ENCODE results near the gene LYPD6B. TPM values are rescaled to one million over a fixed set of nuclear protein-coding genes. Genes with fewer than 3 reads are reported as not detected.

Gene LYPD6B
- total and polyA plus RNA-seq, 10 of the 15 experiments (the other 5 are each of a cell fraction or from before 2014, with no cell fraction given): 1.0 to 6.6 (median 4.0) TPM

DNA sequence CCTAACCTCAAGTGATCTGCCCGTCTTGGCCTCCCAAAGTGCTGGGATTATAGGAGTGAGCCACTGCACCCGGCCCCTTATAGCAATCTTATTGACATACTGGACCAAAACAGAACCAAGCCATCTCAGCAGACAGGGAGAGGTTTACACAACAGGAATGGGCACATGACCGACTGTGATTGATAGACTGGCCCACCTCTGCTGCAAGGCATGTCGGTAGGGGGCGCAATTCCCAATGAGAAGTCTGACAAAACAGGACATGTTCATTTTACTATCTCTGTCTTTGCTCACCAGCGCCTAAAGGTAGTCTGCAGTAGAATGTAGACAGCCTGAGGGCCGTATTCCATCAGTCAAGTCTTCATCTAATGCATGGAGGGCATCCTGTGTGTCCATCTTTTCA is 2.0 kb downstream of the LYPD6B start:
- no TSS peak for BruUV-seq (replicated peaks)
- no peaks in the 10 kb centered on the region for H3K36me3 ChIP-seq (ENCODE audit: control insufficient read depth in 2 of 2, insufficient read depth in 2 of 2, low read length in 1 of 2)
- no peak overlapping the region for H3K4me3 ChIP-seq
- in situ Hi-C loops (cut with MboI) (no loop called here), intact Hi-C loops (cut with micrococcal nuclease; ENCODE audit: unreplicated experiment) (loop anchor here (1.0 to 10.0 kb wide), 4 partner anchors 272 to 1304 kb away; no protein-coding TSS in a partner anchor)
- no peaks in the 10 kb centered on the region for H3K27me3 ChIP-seq (replicated peaks in 1 of 2; ENCODE audit: control insufficient read depth in 2 of 2, insufficient read depth in 2 of 2, low read length in 1 of 2)
- ATAC-seq: peak; percentile 78
- POLR2A ChIA-PET: no interaction called here
- peaks cover 8% of the 10 kb centered on the region for H3K79me2 ChIP-seq (ENCODE audit: control insufficient read depth, insufficient read depth, low read length)
- H2AFZ ChIP-seq (ENCODE audit: control insufficient read depth, low read depth, low read length): no peak overlapping the region
- no peak overlapping the region for H3K27ac ChIP-seq (ENCODE audit: control insufficient read depth, insufficient read depth)
- no peak overlapping the region for H3K9ac ChIP-seq (ENCODE audit: control insufficient read depth, insufficient read depth, low read length)
- CTCF ChIA-PET: interaction anchor here (0.6 to 18.0 kb wide), 13 partner anchors 9 to 535 kb away, joined by 3 to 508 read pairs (median 3); no protein-coding TSS in a partner anchor
- SMC1A ChIA-PET (ENCODE audit: uncharacterized antibody, unreplicated experiment): interaction anchor here (1.1 to 16.5 kb wide), 3 partner anchors 10 to 521 kb away, joined by 5 to 327 read pairs (median 6); no protein-coding TSS in a partner anchor
- FAIRE-seq: no peak
- DNase-seq (ENCODE audit: low read depth, low spot score): no peak
- H3K4me2 ChIP-seq (ENCODE audit: control insufficient read depth, insufficient read depth): no peak overlapping the region
- no peaks in the 10 kb centered on the region for H4K20me1 ChIP-seq (ENCODE audit: control insufficient read depth, insufficient read depth)
- RAD21 ChIA-PET (ENCODE audit: unreplicated experiment): interaction anchor here (0.7 to 1.2 kb wide), 4 partner anchors 23 to 379 kb away, joined by 3 to 6 read pairs (median 4); no protein-coding TSS in a partner anchor
- H3K4me1 ChIP-seq (ENCODE audit: control insufficient read depth, insufficient read depth, low read length): peaks cover 17% of the 10 kb centered on the region
- no peaks in the 10 kb centered on the region for H3K9me3 ChIP-seq (replicated peaks; ENCODE audit: control insufficient read depth, insufficient read depth, low read length)
- 29% methylated on average over 7 of the region's 7 CpGs for WGBS (ENCODE audit: insufficient coverage, insufficient replicate concordance, low lambda C conversion rate, missing lambda C conversion rate)
- TF ChIP-seq EGR1 (IDR thresholded peaks at IDR 0.05; ENCODE audit: borderline replicate concordance in 1 of 2, low read depth in 2 of 2, low read length in 2 of 2) (no peak), ASH2L (IDR thresholded peaks at IDR 0.05; ENCODE audit: borderline replicate concordance, low read depth) (no peak), SRF (IDR thresholded peaks at IDR 0.05; ENCODE audit: low read depth in 2 of 2, low read length in 2 of 2) (no peak), TCF3 (IDR thresholded peaks at IDR 0.05; ENCODE audit: borderline replicate concordance, insufficient read depth, low read depth, low read length) (no peak), RBBP5 (conservative IDR thresholded peaks at IDR 0.05) (no peak), SIN3A (IDR thresholded peaks at IDR 0.05; ENCODE audit: low read depth, low read length) (no peak), ZSCAN29 (IDR thresholded peaks at IDR 0.05) (no peak), SPI1 (IDR thresholded peaks at IDR 0.05; ENCODE audit: borderline replicate concordance, insufficient read depth, low read depth, low read length) (no peak), IRF4 (IDR thresholded peaks at IDR 0.05; ENCODE audit: low read depth, low read length) (no peak), ZNF622 (IDR thresholded peaks at IDR 0.05) (no peak), SP1 (IDR thresholded peaks at IDR 0.05; ENCODE audit: low read depth, low read length) (no peak), GABPA (IDR thresholded peaks at IDR 0.05; ENCODE audit: low read depth) (no peak)
- TF ChIP-seq, protein P1, sequence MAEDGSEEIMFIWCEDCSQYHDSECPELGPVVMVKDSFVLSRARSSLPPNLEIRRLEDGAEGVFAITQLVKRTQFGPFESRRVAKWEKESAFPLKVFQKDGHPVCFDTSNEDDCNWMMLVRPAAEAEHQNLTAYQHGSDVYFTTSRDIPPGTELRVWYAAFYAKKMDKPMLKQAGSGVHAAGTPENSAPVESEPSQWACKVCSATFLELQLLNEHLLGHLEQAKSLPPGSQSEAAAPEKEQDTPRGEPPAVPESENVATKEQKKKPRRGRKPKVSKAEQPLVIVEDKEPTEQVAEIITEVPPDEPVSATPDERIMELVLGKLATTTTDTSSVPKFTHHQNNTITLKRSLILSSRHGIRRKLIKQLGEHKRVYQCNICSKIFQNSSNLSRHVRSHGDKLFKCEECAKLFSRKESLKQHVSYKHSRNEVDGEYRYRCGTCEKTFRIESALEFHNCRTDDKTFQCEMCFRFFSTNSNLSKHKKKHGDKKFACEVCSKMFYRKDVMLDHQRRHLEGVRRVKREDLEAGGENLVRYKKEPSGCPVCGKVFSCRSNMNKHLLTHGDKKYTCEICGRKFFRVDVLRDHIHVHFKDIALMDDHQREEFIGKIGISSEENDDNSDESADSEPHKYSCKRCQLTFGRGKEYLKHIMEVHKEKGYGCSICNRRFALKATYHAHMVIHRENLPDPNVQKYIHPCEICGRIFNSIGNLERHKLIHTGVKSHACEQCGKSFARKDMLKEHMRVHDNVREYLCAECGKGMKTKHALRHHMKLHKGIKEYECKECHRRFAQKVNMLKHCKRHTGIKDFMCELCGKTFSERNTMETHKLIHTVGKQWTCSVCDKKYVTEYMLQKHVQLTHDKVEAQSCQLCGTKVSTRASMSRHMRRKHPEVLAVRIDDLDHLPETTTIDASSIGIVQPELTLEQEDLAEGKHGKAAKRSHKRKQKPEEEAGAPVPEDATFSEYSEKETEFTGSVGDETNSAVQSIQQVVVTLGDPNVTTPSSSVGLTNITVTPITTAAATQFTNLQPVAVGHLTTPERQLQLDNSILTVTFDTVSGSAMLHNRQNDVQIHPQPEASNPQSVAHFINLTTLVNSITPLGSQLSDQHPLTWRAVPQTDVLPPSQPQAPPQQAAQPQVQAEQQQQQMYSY (CRISPR knock-in tag; IDR thresholded peaks at IDR 0.05): no peak
- TF ChIP-seq, protein P2, sequence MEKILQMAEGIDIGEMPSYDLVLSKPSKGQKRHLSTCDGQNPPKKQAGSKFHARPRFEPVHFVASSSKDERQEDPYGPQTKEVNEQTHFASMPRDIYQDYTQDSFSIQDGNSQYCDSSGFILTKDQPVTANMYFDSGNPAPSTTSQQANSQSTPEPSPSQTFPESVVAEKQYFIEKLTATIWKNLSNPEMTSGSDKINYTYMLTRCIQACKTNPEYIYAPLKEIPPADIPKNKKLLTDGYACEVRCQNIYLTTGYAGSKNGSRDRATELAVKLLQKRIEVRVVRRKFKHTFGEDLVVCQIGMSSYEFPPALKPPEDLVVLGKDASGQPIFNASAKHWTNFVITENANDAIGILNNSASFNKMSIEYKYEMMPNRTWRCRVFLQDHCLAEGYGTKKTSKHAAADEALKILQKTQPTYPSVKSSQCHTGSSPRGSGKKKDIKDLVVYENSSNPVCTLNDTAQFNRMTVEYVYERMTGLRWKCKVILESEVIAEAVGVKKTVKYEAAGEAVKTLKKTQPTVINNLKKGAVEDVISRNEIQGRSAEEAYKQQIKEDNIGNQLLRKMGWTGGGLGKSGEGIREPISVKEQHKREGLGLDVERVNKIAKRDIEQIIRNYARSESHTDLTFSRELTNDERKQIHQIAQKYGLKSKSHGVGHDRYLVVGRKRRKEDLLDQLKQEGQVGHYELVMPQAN (conservative IDR thresholded peaks at IDR 0.05): no peak
- TF ChIP-seq, protein P3, sequence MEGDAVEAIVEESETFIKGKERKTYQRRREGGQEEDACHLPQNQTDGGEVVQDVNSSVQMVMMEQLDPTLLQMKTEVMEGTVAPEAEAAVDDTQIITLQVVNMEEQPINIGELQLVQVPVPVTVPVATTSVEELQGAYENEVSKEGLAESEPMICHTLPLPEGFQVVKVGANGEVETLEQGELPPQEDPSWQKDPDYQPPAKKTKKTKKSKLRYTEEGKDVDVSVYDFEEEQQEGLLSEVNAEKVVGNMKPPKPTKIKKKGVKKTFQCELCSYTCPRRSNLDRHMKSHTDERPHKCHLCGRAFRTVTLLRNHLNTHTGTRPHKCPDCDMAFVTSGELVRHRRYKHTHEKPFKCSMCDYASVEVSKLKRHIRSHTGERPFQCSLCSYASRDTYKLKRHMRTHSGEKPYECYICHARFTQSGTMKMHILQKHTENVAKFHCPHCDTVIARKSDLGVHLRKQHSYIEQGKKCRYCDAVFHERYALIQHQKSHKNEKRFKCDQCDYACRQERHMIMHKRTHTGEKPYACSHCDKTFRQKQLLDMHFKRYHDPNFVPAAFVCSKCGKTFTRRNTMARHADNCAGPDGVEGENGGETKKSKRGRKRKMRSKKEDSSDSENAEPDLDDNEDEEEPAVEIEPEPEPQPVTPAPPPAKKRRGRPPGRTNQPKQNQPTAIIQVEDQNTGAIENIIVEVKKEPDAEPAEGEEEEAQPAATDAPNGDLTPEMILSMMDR (IDR thresholded peaks at IDR 0.05 in 2 of 3, conservative IDR thresholded peaks at IDR 0.05 in 1 of 3; ENCODE audit: control insufficient read depth in 2 of 3, extremely low read depth in 1 of 3, insufficient read depth in 1 of 3, low read depth in 3 of 3, low read length in 3 of 3): peak; percentile 52 to 78 (median 77)
- TF ChIP-seq, protein P4, sequence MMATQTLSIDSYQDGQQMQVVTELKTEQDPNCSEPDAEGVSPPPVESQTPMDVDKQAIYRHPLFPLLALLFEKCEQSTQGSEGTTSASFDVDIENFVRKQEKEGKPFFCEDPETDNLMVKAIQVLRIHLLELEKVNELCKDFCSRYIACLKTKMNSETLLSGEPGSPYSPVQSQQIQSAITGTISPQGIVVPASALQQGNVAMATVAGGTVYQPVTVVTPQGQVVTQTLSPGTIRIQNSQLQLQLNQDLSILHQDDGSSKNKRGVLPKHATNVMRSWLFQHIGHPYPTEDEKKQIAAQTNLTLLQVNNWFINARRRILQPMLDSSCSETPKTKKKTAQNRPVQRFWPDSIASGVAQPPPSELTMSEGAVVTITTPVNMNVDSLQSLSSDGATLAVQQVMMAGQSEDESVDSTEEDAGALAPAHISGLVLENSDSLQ (IDR thresholded peaks at IDR 0.05): peak; percentile 83
